K562 (cell line): ENCODE results near the gene BBC3. TPM values are rescaled to one million over a fixed set of nuclear protein-coding genes. Genes with fewer than 3 reads are reported as not detected.
A peak's percentile ranks its signal among the peaks of the same experiment; 100 is the strongest.

ENCODE experiments used
- ADNP ChIP-seq: fragments of 200-800 bp; sonication (Bioruptor generic); IDR thresholded peaks from 2 replicates; pipeline ENCODE4 v1.6.1; 2016; ENCODE audit warnings: missing genetic modification characterization, missing compliant biosample characterization
- DMBX1 ChIP-seq: fragments of 250-450 bp; sonication (Bioruptor Pico); IDR thresholded peaks from 2 replicates; pipeline ENCODE4 v1.8.0; 2022; ENCODE audit warnings: inconsistent platforms, mild to moderate bottlenecking, moderate library complexity, borderline replicate concordance
- EGR1 ChIP-seq: fragments of 450-650 bp; conservative IDR thresholded peaks from 2 replicates; pipeline ENCODE4 v1.6.1; 2017; ENCODE audit warnings: mild to moderate bottlenecking
- ELK3 ChIP-seq: fragments of 450-650 bp; formaldehyde crosslinking; IDR thresholded peaks from 2 replicates; pipeline ENCODE4 v1.4.0; 2020; ENCODE audit warnings: mild to moderate bottlenecking
- ETV5 ChIP-seq: sonication (generic); formaldehyde crosslinking; IDR thresholded peaks from 2 replicates; pipeline ENCODE4 v1.4.0; 2020; ENCODE audit warnings: low read depth, mild to moderate bottlenecking, missing genetic modification reagents
- NCOR1 ChIP-seq: fragments of 450-650 bp; IDR thresholded peaks from 2 replicates; pipeline ENCODE4 v1.6.1; 2016; ENCODE audit warnings: mild to moderate bottlenecking, moderate library complexity
- NUFIP1 ChIP-seq: fragments of 450-650 bp; IDR thresholded peaks from 2 replicates; pipeline ENCODE4 v1.6.1; 2018; ENCODE audit not compliant: partially characterized antibody
- POLR2H ChIP-seq: IDR thresholded peaks from 2 replicates; pipeline ENCODE4 v1.6.1; 2016; ENCODE audit warnings: missing genetic modification characterization, low read depth, mild to moderate bottlenecking, control low read depth, missing compliant biosample characterization, moderate library complexity
- SPI1 ChIP-seq: IDR thresholded peaks from 2 replicates; pipeline ENCODE4 v1.6.1; 2011; ENCODE audit warnings: low read depth, low read length, control low read depth, borderline replicate concordance
- TEAD1 ChIP-seq, 2 experiments: fragments of 450-650 bp in 1 of 2; sonication (generic) in 1 of 2; formaldehyde crosslinking; IDR thresholded peaks; 2 replicates each; pipeline versions ENCODE4 v1.4.0 to v1.8.0; 2020 to 2022; ENCODE audit warnings: mild to moderate bottlenecking in 2 of 2, missing genetic modification reagents in 1 of 2
- TRIM24 ChIP-seq, 2 experiments: fragments of 450-650 bp; IDR thresholded peaks; 2 replicates each; pipeline ENCODE4 v1.6.1; 2016
- ZFP36 ChIP-seq: fragments of 150-350 bp; IDR thresholded peaks from 2 replicates; pipeline ENCODE4 v1.6.1; 2018; ENCODE audit warnings: low read length, low read depth; ENCODE audit not compliant: partially characterized antibody
- ZNF121 ChIP-seq: sonication (generic); formaldehyde crosslinking; conservative IDR thresholded peaks from 2 replicates; pipeline ENCODE4 v1.8.0; 2022; ENCODE audit warnings: missing genetic modification reagents
- ZNF324 ChIP-seq: fragments of 250-450 bp; sonication (Bioruptor Pico); IDR thresholded peaks from 2 replicates; pipeline ENCODE4 v1.4.0; 2020; ENCODE audit warnings: mild to moderate bottlenecking
- ZNF696 ChIP-seq: fragments of 250-450 bp; sonication (Bioruptor Pico); conservative IDR thresholded peaks from 2 replicates; pipeline ENCODE4 v1.4.0; 2020; ENCODE audit warnings: mild to moderate bottlenecking, moderate library complexity
- ZNF785 ChIP-seq: fragments of 250-450 bp; sonication (Bioruptor Pico); IDR thresholded peaks from 2 replicates; pipeline ENCODE4 v1.4.0; 2020; ENCODE audit warnings: mild to moderate bottlenecking
- ZSCAN29 ChIP-seq: fragments of 450-650 bp; IDR thresholded peaks from 2 replicates; pipeline ENCODE4 v1.6.1; 2017
- polyA plus RNA-seq, 8 experiments: library from polyadenylated mRNA; depleted of rRNA in 4 of 8; stranded (reverse) in 5 of 8; unstranded in 3 of 8; fragments of >200 nt; fragmentation: Nextera tagmentation in 2 of 8; fragmentation: Illumina TruSeq in 1 of 8; extraction: Ambion mirVana in 2 of 8; extraction: Trizol in 1 of 8; gene quantifications; 2 replicates each; pipeline versions ENCODE4 v1.2.1 to v1.2.3, GENCODE V29; 2011 to 2014; ENCODE audit warnings: inconsistent platforms in 1 of 8, missing spikeins in 1 of 8
- total RNA-seq, 7 experiments: library from RNA; depleted of rRNA in 6 of 7; stranded (reverse); fragments of >200 nt in 6 of 7; fragmentation: Illumina TruSeq in 2 of 7; extraction: Trizol in 2 of 7; gene quantifications; 2 replicates each; pipeline versions ENCODE4 v1.2.1 to v1.2.3, GENCODE V29; 2011 to 2021; ENCODE audit warnings: low replicate concordance in 1 of 7
- TF ChIP-seq, protein P1 (sequence below): fragments of 450-650 bp; IDR thresholded peaks from 2 replicates; pipeline ENCODE4 v1.7.1; 2018; ENCODE audit warnings: mild to moderate bottlenecking, low read depth; ENCODE audit not compliant: partially characterized antibody
- TF ChIP-seq, protein P2 (sequence below): fragments of 450-650 bp; formaldehyde crosslinking; IDR thresholded peaks from 2 replicates; pipeline ENCODE4 v1.4.0; 2020; ENCODE audit warnings: mild to moderate bottlenecking, moderate library complexity
- TF ChIP-seq, protein P3 (sequence below): fragments of 150-350 bp; IDR thresholded peaks from 2 replicates; pipeline ENCODE4 v1.6.1; 2014; ENCODE audit warnings: low read depth, mild to moderate bottlenecking, low read length, borderline replicate concordance

BBC3 gene
- total and polyA plus RNA-seq, 9 of the 15 experiments (the other 6 are each of a cell fraction or from before 2014, with no cell fraction given), result 0.15 to 30.7 (median 4.8) TPM

DNA sequence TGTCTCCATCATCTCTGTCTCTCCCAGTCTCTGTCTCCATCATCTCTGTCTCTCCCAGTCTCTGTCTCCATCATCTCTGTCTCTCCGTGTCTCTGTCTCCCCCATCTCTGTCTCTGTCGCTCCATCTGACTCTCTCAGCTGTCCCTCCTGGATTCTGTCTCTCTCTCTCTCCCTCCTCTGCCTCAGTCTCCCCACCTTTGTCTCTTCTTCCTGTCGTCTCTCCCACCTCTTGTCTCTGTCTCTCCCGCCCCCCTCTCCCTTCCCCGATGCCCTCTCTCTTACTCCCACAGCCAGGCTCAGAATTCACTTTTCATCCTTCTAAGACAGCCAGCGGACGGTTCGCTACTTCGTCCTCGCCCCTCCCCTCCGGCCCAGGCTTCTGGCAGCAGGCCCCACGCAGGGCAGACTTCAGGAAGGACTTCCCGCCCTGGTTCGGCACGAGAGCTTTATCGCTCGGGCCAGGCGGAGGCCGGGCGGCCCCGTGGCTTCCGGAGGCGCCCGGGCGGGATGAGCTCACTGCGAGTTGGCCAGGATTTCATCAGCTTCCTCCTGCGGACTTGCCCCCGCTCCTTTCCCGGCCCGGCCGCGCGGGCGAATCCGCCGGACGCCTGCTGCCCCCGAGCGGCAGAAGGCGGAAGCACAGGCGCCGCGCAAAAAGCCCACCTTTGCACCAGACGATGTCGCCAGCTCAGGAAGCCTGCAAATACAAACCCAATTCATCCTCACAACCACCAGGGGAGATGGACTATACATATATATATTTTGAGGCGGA is 13.0 kb upstream of the BBC3 start (continued):
- peak; percentile 17 for TF ChIP-seq DMBX1
- no peak for TF ChIP-seq ZSCAN29
- no peak for TF ChIP-seq ELK3 (CRISPR knock-in tag)
- TF ChIP-seq SPI1, result 0 out of 2 replicates have a peak, but pooled peaks have one; percentile 31
- TF ChIP-seq ADNP (tag), result peak; percentile 100
- TF ChIP-seq ZNF324 (CRISPR knock-in tag), result no peak
- peak; percentile 82 for TF ChIP-seq EGR1
- TF ChIP-seq TRIM24 (IDR thresholded peaks at IDR 0.05), result peak; percentile 81 to 94; a peak in 3 of 4 replicates
- TF ChIP-seq ETV5 (CRISPR knock-in tag), result peak; percentile 100
- TF ChIP-seq, protein P1, sequence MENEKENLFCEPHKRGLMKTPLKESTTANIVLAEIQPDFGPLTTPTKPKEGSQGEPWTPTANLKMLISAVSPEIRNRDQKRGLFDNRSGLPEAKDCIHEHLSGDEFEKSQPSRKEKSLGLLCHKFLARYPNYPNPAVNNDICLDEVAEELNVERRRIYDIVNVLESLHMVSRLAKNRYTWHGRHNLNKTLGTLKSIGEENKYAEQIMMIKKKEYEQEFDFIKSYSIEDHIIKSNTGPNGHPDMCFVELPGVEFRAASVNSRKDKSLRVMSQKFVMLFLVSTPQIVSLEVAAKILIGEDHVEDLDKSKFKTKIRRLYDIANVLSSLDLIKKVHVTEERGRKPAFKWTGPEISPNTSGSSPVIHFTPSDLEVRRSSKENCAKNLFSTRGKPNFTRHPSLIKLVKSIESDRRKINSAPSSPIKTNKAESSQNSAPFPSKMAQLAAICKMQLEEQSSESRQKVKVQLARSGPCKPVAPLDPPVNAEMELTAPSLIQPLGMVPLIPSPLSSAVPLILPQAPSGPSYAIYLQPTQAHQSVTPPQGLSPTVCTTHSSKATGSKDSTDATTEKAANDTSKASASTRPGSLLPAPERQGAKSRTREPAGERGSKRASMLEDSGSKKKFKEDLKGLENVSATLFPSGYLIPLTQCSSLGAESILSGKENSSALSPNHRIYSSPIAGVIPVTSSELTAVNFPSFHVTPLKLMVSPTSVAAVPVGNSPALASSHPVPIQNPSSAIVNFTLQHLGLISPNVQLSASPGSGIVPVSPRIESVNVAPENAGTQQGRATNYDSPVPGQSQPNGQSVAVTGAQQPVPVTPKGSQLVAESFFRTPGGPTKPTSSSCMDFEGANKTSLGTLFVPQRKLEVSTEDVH, result peak; percentile 80
- peak; percentile 36 for TF ChIP-seq NUFIP1
- no peak for TF ChIP-seq ZNF121 (CRISPR knock-in tag)
- TF ChIP-seq ZNF785 (CRISPR knock-in tag), result no peak
- peak; percentile 94 for TF ChIP-seq NCOR1
- TF ChIP-seq, protein P2, sequence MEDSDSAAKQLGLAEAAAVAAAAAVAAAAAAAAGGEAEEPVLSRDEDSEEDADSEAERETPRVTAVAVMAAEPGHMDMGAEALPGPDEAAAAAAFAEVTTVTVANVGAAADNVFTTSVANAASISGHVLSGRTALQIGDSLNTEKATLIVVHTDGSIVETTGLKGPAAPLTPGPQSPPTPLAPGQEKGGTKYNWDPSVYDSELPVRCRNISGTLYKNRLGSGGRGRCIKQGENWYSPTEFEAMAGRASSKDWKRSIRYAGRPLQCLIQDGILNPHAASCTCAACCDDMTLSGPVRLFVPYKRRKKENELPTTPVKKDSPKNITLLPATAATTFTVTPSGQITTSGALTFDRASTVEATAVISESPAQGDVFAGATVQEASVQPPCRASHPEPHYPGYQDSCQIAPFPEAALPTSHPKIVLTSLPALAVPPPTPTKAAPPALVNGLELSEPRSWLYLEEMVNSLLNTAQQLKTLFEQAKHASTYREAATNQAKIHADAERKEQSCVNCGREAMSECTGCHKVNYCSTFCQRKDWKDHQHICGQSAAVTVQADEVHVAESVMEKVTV (CRISPR knock-in tag), result peak; percentile 98
- TF ChIP-seq ZFP36, result peak; percentile 44
- TF ChIP-seq, protein P3, sequence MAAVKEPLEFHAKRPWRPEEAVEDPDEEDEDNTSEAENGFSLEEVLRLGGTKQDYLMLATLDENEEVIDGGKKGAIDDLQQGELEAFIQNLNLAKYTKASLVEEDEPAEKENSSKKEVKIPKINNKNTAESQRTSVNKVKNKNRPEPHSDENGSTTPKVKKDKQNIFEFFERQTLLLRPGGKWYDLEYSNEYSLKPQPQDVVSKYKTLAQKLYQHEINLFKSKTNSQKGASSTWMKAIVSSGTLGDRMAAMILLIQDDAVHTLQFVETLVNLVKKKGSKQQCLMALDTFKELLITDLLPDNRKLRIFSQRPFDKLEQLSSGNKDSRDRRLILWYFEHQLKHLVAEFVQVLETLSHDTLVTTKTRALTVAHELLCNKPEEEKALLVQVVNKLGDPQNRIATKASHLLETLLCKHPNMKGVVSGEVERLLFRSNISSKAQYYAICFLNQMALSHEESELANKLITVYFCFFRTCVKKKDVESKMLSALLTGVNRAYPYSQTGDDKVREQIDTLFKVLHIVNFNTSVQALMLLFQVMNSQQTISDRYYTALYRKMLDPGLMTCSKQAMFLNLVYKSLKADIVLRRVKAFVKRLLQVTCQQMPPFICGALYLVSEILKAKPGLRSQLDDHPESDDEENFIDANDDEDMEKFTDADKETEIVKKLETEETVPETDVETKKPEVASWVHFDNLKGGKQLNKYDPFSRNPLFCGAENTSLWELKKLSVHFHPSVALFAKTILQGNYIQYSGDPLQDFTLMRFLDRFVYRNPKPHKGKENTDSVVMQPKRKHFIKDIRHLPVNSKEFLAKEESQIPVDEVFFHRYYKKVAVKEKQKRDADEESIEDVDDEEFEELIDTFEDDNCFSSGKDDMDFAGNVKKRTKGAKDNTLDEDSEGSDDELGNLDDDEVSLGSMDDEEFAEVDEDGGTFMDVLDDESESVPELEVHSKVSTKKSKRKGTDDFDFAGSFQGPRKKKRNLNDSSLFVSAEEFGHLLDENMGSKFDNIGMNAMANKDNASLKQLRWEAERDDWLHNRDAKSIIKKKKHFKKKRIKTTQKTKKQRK, result peak; percentile 5; the same call in 1 of the 2 replicates
- TF ChIP-seq ZNF696, result no peak
- TF ChIP-seq TEAD1 (CRISPR knock-in tag; IDR thresholded peaks at IDR 0.05), result peak in 1 of 2 experiments; percentile 76; a peak in 2 of 4 replicates
- peak; percentile 69; the same call in 1 of the 2 replicates for TF ChIP-seq POLR2H (tag)
